Dermis blood vessel endothelial cell (primary cell): ENCODE results near the gene PHTF2. TPM values are rescaled to one million over a fixed set of nuclear protein-coding genes. Genes with fewer than 3 reads are reported as not detected.

Experiments used
- DNase-seq: peaks from one replicate; pipeline ENCODE4 v3.0.0; 2010
- total RNA-seq: library from RNA; depleted of rRNA; stranded (reverse); fragments of >200 nt; gene quantifications from 2 replicates; pipeline ENCODE4 v1.2.3, GENCODE V29; 2014

The PHTF2 gene
- total RNA-seq, 1 donor from 2014 or later, result 11.2 TPM

DNA sequence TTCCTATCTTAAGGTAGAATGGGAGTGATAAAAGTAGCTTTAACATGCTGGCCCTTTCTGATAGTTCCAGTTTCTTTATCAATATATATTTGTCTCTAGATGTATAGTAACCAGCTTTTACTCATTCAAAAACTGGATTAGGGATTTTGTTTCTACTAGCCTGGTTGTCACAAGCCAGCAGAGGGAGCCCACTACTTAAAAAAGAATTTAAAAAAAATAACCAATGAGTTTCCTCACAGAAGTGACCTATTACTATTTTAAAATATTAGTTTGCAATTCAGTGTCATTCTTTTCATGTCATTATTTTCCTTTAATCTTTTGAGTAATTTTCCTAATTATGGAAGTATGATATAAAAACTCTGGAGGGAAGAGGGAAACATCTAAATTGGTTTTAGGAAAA lies 142.1 kb downstream of the PHTF2 start:
- DNase-seq, result peak; percentile 55

DNA sequence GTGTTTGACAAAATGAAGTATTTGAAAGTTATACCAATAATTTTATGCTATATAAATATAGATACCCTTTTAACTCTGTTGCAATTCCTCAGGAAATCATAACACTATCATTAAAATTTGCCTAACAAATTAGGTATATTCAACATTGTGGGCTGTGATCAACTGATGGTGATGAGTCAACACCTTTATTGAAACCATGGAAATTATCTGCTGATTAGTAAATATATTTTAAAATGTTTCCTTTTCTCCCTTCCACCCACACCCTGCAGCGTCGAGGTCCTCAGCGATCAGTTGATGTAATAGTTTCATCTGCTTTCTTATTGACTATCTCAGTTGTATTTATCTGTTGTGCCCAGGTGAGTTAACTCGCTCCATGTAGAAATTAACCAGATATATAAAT lies 143.9 kb downstream of the PHTF2 start:
- no peak for DNase-seq

DNA sequence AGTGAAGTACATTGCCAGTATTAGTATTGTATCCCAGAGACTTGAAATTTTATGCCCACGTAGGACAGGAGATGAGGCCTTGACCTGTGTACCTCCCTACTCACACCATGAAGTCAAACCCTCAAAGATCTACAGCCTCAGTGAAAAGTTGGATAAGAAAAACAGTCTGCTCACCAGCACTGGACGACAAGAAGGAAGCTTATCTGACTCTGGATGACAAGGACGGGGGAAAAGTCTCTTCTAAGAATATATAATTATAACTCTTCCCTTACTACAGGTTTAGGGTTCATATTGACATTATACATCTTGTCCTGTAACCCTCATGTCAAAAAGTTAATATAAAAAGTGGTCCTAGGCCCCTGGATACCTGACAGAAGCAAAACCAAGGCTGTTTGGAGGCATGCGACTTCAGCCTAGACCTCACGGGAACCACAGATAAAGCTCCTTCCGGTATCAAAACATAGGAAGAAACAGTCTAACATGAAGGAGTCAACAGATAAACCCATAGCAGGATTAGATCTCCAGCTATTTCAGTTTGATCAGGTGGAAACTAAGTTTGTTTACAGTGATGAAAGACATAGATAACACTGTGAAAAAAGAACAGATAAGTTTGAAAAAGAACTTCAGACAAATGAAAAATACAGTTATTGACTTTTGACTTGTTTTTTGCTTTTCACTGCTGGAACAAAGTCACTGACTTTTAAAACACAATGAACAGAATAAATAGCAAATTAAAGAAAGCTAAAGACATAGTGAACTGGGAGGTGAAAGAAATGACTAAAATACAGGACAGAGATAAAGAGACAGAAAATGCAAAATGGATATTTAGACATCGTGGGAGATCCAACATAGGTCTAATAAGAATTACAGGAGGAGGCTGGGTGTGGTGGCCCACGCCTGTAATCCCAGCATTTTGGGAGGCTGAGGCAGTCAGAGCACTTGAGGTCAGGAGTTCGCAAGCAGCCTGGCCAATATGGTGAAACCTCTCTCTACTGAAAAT lies 145.9 kb downstream of the PHTF2 start:
- DNase-seq, result no peak

DNA sequence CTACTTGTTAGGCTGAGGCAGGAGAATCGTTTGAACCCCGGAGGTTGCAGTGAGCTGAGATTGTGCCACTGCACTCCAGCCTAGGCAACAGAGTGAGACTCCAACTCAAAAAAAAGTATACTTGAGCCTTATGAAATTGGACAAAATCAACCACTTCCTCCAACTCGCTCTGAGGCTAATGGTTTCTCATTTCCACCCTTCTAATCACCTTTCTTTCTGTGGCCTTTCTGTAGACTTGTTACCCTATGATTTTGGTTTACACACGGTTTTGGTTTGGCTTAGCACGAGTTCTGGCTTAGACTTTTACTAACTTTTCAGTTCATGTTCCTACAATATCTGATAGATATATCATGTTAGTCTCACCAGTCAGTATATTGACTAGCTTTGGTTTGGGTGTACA lies 152.0 kb downstream of the PHTF2 start:
- DNase-seq, result no peak

DNA sequence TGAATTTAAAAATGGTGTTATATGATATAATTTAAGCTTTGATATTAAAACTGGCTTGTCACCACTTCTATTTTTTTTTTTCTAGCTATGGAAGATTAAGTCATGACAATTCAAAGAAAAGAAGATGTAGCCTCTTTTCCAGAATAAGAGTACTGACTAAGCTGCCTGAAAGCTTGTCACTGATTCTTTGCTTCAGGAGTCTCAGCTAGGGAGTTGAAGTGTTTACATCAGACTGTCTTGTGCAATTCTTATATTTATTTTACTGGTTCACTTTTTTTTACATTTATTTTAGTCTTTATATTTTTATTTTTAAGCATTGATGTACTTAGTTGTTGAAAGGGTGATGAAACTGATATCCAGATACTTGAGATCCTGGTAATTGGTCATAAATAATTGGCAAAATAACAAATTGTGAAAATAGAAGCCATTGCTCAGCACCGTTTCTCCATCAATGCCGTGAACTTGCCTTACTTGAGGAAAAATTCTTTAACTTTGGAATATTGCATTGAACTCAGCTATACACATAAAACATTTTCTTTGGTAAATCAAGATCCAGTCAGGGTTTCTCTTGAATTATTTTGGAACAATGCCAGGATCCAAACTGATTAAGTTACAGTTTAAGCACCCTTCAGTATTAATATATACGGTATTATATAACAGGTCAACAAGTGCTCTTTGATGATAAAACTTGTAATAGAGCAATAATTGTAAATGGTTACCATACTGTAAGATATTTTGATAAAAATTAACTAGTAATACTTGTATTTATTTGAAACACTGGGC lies 156.4 kb downstream of the PHTF2 start:
- DNase-seq, result no peak

DNA sequence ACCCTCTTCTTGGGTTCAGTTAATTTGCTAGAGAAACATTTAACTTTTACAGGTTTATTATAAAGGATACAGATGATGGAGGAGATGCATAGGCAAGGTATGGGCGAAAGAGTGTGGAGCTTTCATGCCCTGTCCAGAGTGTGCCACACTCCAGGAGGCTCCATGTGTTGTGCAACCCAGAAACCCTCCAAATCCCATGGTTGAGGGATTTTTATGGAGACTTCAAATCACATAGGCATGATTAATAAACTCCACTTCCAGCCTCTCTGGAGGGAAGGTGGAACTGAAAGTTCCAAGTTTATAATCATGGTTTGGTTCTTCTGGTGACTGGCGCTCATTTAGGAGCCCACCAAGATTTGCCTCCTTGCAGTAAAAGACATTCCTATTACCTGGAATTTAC lies 159.9 kb downstream of the PHTF2 start:
- no peak for DNase-seq

DNA sequence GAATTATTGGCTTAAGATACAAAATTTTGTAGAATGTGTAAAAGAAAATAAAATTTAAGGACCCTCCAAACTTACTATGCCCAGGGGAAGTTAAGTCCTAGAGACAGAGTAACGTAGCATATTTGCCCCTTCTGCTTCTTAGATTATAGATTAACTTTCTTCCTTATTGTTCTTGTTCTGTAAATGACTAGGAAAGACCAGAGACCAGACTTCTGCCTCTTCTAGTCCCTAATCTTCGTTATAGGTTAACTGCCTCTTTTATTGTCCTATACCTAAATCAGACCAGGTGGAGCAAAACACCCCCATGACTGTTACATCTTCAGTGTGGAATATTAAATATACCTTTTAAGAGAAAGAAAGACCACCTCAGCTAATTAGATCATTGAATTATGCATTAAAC lies 160.5 kb downstream of the PHTF2 start:
- DNase-seq, result no peak

DNA sequence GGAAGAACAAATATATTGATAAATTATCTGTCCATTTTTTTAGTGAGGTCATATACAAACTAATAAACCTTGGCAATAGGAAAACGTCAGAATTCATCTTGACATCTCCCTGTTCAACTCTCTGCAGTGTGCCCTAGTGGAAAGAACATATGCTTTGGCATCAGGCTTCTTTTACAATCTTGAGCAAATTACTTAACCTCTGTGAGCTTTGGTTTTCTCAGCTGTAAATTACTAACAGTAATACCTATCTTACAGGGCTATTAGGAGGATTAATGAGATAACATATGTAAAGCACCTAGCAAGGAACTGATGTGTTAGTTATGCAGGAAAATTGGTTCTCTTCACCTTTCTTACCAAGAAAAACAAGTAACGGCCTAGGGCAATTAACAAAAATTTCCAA lies 161.8 kb downstream of the PHTF2 start:
- no peak for DNase-seq

DNA sequence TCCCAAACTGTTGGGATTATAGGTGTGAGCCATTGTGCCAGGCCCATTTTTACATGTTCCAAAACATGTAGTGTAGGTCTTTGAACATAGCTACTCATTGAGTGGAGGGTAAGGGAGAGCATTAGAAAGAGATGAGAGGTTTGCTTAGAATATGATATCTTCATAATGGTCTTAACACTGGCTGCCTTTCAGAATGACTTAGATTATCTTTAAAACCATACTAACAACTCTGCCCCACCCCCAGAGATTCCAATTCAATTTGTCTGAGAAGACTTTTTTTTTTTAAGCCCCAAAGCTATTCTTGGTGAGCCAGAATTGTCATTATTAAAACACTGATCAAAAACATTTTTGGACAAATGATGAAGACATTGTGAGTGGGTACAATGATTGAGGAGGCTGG lies 168.9 kb downstream of the PHTF2 start:
- DNase-seq, result no peak

DNA sequence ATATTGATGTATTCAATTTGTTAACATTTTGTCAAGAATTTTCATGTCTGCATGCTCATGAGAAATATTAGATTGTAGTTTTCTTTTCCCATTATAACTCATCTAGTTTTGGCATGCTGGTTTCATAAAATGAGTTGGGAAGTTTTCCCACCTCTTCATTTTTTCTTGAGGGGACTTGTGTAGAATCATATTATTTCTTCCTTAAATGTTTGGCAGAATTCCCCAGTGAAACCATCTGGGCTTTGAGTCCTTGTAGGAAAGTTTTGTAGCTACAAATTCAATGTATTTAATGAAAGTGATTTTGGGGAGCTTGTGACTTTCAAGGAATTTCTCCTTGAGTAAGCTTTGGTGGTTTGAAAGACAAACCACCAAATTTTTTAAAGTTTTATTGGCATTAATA lies 173.2 kb downstream of the PHTF2 start:
- no peak for DNase-seq

DNA sequence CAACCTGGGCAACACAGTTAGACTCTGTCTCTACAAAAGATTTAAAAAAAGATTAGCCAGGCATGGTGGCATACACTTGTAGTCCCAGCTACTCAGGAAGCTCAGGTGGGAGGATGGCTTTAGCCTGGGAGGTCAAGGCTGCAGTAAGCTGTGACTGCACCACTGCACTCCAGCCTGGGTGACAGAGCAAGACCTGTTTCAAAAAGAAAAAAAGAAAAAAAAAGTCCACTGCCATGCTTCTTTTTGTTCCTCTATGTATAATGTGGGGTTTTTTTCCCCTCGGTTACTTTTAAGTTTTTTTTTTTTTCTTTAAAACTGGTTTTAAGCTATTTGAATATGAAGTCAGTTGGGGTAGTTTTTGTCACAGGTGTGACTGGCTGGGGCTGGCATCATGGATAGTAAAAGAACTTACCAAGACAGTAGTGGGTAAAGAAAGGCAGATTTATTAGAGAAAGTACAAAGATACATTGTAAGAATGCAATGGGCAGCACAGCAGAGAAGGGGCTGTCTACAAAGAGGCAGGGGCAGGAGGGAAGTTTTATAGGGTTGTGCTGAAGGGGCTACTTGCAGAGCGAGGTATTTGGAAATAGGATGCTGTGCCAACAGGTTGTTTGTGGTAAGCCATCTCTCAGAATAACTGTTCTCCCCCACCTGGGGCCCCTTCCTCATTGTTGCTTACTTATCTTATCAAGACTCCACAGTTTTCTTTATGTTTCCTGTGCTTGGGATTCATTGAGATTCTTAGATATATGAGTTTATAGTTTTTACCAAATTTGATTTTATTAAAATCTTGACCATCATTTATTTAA lies 177.3 kb downstream of the PHTF2 start:
- DNase-seq, result no peak

DNA sequence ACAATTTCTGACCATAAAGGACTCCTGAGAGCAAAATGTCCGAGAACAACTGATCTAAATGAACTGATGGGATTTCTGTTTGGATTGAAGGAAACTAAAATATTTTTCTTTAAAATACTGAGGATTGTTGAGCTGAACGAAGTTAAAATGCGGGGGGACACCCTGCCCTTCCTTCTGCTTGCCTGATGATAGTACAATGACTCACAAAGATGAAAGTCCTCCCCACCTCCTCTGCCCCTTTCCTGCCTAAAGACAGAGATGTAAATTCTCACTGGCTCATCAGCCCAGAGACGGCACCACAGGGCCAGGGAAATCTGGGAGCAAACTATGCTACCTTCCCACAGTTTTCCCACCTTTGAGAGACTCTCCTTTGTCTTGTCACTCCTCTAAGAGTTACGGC lies 180.6 kb downstream of the PHTF2 start:
- no peak for DNase-seq

DNA sequence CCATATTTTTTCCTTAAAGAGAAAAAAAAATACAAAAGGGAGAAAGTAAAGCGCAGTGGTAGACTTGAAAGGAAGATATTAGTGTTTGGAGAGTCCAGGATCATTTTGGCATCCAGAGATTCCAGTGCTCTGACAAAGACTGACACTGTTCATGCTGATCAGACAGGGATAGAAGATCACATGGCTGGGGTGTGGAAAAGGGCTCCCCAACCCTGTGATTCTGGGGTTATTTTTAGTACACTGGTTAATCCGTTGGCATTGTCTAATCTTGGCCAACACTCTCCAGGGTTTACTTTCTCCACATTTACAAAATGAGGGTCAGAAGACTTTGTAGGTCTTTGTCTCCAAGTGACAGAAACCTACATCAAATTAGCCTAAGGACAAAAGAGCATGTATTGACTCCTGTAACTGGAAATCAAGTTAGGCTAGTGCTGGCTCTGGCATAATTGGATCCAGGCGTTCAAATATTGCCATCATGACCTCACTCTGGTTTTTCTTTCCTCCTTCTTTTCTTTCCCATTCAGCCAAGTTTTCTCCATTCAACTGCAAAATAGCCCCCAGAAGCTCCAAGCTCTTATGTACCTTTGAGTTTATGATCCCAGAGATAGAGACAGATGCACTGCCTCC lies 181.6 kb downstream of the PHTF2 start:
- DNase-seq, result no peak

DNA sequence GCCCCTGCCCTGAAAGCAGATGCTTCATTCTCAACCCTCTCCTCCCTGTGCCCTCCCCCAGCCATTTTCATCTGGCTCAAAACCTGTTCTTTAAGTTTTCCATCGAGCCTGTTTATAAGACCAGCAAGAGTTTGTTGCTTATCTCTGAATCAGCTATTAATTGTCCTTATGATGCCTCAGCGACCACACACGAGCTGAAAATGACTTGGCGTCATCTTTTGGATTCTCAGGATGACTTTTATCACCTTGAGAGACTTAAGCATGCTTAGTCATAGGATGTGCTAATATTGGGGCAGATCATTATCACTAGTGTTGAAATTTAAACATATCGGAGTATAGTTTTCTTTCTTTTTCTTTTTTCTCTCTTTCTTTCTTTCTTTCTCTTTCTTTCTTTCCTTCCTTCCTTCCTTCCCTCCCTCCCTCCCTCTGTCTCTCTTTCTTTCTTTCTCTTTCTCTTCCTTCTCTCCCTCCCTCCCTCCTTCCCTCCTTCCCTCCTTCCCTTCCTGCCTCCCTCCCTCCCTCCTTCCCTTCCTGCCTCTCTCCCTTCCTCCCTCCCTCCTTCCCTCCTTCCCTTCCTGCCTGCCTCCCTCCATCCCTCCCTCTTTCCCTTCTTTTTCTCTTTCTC lies 184.5 kb downstream of the PHTF2 start:
- no peak for DNase-seq

DNA sequence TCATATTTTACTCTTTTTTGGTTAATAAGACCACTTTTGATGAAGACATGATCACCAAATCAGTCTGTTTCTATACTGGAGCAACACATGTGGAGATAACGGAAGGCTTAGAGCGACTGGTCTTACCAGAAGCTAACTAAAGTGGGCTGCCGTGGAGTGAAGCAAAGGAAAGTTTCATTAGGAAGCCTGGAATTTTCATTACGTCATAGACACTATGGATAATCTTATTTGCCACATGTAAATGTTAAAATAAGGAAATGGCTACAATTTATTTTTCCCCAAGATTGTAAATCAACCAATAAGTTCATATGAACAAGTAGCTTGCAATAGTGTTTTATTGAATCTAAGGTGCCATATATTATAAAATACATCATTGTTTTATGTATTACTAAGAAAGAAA lies 185.4 kb downstream of the PHTF2 start:
- no peak for DNase-seq

DNA sequence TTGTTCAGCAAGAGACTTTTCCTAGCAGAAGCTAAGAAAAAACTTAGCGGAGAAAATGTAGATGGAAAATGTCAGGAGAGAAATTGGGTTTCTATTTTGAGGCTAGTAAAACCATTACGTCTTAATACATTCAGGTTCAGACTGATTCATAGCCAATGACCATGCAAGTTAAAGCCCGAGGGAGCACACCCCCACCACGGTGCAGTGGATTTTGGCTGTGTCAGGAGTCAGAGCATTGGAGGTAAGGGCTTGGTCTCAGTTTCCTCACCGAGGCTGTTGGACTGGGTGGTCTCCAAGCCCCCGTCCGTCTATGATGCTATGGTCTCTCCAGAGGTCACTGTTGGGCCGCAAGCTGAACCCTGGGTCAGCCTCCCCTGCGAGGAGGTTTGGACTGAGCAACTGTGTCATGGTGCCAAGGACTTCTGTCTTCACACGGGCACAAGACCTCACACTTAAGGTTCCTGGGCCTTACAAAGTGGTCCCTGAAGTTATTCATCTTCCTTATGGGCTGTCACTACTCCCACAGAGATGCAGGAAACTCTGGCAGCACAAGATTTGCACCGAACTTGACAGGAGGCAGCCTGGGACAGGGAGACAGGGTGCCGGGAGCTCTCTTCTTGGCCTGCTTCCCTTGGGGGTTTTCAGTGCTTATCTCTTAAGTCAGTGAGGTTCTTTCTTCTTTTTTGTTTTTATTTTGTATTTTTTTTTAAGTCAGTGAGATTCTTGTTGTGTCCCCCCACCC lies 186.8 kb downstream of the PHTF2 start:
- no peak for DNase-seq

DNA sequence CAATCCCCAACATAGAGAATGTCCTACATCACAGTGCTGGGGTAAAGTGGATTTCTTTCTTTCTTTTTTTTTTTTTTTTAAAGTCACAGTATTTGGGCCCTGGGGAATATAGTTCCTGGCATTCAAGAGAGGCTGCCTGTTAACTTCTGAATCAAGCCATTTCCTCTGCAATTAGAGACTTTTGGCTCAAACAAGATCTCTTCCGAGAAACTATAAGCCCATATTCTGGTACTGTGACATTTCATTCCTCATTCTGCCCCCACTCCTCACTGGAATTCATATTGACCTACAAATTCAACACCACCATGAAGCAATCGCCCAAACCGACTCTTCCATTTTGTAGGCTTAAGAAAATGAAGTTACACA lies 187.4 kb downstream of the PHTF2 start:
- peak; percentile 15 for DNase-seq

DNA sequence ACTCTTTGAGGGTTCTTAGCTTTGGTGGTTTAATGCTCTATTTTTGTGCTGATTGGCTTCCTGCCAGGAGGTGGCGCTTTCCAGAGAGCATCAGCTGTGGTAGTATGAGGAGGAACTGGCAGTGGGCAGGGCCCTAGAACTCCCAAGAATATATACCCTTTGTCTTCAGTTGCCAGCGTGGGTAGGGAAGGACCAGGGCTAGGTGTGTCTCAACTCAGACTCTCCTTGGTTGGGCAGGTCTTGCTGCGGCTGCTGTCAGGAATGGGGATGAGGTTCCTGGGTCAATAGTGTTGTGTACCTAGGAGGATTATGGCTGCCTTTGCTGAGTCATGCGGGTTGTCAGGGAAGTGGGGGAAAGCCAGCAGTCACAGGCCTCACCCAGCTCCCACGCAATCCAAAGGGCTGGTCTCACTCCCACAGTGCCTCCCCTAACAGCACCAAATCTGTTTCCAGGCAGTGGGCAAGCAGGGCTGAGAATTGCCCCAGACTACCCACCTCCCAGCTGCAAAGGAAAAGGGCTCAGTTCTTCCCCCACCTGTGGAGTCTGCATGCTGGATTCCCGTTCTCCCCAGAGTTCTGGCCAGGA lies 191.5 kb downstream of the PHTF2 start:
- peak; percentile 2 for DNase-seq

DNA sequence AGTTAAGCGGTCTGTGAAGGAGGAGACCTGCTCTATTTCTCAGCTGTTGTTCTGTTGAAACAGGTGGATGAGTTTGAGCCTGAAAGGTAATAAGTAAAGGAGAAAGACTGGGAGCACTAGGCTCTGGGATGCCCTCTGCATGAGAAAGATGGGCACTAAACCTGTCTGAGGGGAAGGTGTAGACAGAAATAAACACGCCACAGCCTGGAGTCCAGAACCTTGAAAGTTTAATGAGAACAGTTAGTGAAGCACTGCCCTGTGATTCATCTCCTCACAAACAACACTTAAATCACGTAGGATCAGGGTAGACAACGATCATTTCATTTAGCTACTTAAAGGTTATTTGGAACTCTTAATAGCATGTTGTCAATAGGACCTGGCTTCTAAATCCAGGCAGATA lies 193.1 kb downstream of the PHTF2 start:
- DNase-seq, result no peak

DNA sequence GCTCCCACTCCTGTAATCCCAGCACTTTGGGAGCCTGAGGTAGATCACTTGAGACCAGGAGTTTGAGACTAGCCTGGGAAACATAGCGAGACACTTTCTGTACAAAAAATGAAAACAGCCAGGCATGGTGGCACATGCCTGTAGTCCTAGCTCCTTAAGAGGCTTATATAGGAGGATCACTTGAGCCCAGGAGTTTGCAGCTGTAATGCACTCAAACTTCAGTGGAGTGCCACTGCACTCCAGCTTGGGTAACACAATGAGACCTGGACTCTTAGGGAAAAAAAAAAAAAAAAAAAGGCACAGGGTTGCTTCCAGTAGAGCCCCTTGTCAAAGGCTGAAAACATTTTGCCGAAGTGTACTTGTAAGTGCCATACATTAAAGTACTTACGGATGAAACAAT lies 195.3 kb downstream of the PHTF2 start:
- no peak for DNase-seq

DNA sequence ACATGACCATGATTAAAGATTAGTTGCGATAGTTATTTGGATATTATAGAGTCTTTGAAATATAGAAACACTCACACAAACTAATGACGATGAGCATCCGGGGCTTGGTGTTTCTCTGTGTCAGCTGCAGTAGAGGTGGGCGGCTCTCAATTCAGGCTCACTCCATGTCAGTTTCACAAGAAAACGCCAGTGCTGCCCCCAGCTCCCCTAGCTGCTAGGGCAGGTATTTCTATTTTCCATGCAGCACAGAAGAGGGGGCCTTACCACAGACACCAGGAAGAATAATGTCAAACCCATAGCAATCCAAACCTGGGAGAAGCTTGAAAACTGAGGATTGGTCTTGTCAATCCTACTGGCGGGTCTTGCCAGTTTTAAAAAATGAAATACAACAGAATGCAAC lies 197.1 kb downstream of the PHTF2 start:
- no peak for DNase-seq
